ENCODE results near the gene FIG4.

- TF ChIP-seq POLR2AphosphoS5 (IDR thresholded peaks at IDR 0.05) = no peak
- no peak for TF ChIP-seq CTCF (IDR thresholded peaks at IDR 0.05)
These were observed 182.0 kb downstream of the FIG4 start for GRCh38 chr6:109872968-109873545.
